ENCODE results near the gene SNAPIN. TPM values are rescaled to one million over a fixed set of nuclear protein-coding genes. Genes with fewer than 3 reads are reported as not detected.
A peak's percentile ranks its signal among the peaks of the same experiment; 100 is the strongest.

Gene SNAPIN
- total and polyA plus RNA-seq, 9 donors, result 31.6 to 70.2 (median 39.5) TPM

GRCh38 chr1:153610334-153610733 is 48.2 kb upstream of the SNAPIN start:
- WGBS, 3 donors, result 64 to 71% (median 66%) methylated on average over 4 of the region's 4 CpGs
- intact Hi-C loops (cut with DNase I), result no loop called here
- Histone ChIP-seq H3K27me3 (no peaks in the 10 kb centered on the region), H3K9me3 (no peaks in the 10 kb centered on the region), H3K27ac (peak overlapping the region; percentile 54 to 72), H3K36me3 (no peaks in the 10 kb centered on the region), H3K4me3 (no peak overlapping the region), H3K4me1 (ENCODE audit: insufficient read depth) (peaks cover 27% of the 10 kb centered on the region)
- TF ChIP-seq EP300 (IDR thresholded peaks at IDR 0.05), result no peak
- TF ChIP-seq POLR2A (IDR thresholded peaks at IDR 0.05), result no peak
- TF ChIP-seq, protein P1, sequence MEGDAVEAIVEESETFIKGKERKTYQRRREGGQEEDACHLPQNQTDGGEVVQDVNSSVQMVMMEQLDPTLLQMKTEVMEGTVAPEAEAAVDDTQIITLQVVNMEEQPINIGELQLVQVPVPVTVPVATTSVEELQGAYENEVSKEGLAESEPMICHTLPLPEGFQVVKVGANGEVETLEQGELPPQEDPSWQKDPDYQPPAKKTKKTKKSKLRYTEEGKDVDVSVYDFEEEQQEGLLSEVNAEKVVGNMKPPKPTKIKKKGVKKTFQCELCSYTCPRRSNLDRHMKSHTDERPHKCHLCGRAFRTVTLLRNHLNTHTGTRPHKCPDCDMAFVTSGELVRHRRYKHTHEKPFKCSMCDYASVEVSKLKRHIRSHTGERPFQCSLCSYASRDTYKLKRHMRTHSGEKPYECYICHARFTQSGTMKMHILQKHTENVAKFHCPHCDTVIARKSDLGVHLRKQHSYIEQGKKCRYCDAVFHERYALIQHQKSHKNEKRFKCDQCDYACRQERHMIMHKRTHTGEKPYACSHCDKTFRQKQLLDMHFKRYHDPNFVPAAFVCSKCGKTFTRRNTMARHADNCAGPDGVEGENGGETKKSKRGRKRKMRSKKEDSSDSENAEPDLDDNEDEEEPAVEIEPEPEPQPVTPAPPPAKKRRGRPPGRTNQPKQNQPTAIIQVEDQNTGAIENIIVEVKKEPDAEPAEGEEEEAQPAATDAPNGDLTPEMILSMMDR (IDR thresholded peaks at IDR 0.05), result no peak
- DNase-seq, result peak in 1 of 5 donors; percentile 24

- peak overlapping the region; percentile 54 to 72 for H3K27ac ChIP-seq
- H3K9me3 ChIP-seq, result no peaks in the 10 kb centered on the region
- 72 to 83% (median 76%) methylated on average over 7 of the region's 7 CpGs for WGBS, 3 donors
- peak in 1 of 5 donors; percentile 39 for DNase-seq
- no peak overlapping the region for H3K4me3 ChIP-seq
- no peaks in the 10 kb centered on the region for H3K27me3 ChIP-seq
- peaks cover 27% of the 10 kb centered on the region for H3K4me1 ChIP-seq (ENCODE audit: insufficient read depth)
- no peaks in the 10 kb centered on the region for H3K36me3 ChIP-seq
- TF ChIP-seq EP300 (IDR thresholded peaks at IDR 0.05), result no peak
- TF ChIP-seq, protein P1 (IDR thresholded peaks at IDR 0.05), result no peak
- no peak for TF ChIP-seq POLR2A (IDR thresholded peaks at IDR 0.05)
- intact Hi-C loops (cut with DNase I), result no loop called here
These were observed 47.6 kb upstream of the SNAPIN start for GRCh38 chr1:153610811-153611301.

DNA sequence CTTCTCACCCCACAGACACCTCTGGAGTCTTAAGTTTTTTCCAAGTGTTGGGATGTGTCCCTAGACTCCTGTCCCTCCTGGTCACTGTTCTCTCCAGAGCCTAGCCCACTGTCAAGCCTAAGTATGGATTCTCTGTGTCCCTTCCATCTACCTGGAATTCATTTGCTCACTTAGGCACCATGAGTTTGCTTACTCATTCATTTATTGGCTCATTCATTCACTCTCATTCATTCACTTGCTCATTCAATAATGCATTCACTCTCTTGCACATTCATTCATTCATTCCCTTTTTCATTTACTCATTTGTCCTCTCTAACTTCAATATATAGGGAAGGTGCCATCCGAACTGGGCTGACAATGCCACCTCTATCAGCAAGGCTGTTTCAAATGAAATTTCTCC is 47.1 kb upstream of the SNAPIN start:
- Histone ChIP-seq H3K27me3 (no peaks in the 10 kb centered on the region), H3K36me3 (no peaks in the 10 kb centered on the region), H3K27ac (peak overlapping the region in 1 of 2 donors; percentile 84), H3K9me3 (no peaks in the 10 kb centered on the region), H3K4me1 (ENCODE audit: insufficient read depth) (peaks cover 30% of the 10 kb centered on the region), H3K4me3 (peak overlapping the region; percentile 74)
- 28 to 53% (median 44%) methylated on average over 1 of the region's 1 CpG for WGBS, 3 donors
- TF ChIP-seq POLR2A (IDR thresholded peaks at IDR 0.05) (no peak), EP300 (IDR thresholded peaks at IDR 0.05) (no peak)
- TF ChIP-seq, protein P1 (IDR thresholded peaks at IDR 0.05), result no peak
- DNase-seq, result no peak
- intact Hi-C loops (cut with DNase I), result no loop called here

DNA sequence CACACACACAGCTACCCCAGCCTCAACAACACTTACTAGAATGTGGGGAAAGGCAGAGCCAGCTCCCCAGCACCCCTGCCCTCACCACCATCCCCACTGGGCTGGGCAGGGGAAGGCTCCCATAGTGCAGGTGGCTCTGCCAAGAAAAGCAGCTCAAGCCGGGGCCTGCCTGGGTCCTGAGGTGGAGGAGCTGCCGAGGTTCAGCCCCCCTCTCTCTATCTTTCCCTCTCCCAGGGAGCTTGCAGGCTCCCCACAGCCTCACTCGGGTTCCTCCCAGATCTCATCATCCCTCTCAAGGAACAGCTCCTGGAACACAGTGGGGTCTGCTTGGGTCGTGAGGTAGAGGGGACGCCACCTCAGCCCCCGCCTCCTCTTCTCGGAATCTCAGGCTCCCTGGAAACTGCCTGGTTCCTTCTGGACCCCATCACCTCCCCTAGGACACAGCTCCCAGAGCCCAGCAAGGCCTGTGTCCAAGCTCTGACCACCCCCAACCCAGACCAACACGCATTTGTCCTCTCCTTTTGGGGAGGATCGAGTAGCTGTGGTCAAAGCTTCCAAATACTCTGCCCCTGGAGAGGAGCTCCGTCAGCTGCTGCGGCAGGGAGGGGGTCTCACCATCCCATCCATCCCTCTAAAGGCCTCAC is 46.3 kb upstream of the SNAPIN start:
- Histone ChIP-seq H3K27ac (peak overlapping the region; percentile 84 to 93), H3K4me1 (ENCODE audit: insufficient read depth) (peaks cover 34% of the 10 kb centered on the region), H3K4me3 (peak overlapping the region; percentile 74), H3K9me3 (no peaks in the 10 kb centered on the region), H3K27me3 (no peaks in the 10 kb centered on the region), H3K36me3 (no peaks in the 10 kb centered on the region)
- TF ChIP-seq POLR2A (IDR thresholded peaks at IDR 0.05), result no peak
- TF ChIP-seq, protein P1 (IDR thresholded peaks at IDR 0.05), result no peak
- TF ChIP-seq EP300 (IDR thresholded peaks at IDR 0.05), result no peak
- intact Hi-C loops (cut with DNase I), result loop anchor here in 1 of 4 donors (2.0 kb wide), 1 partner anchor 61 kb away; no protein-coding TSS in a partner anchor
- WGBS, 3 donors, result 8 to 14% (median 12%) methylated on average over 11 of the region's 11 CpGs
- DNase-seq, result peak in 3 of 5 donors; percentile 60 to 66 (median 64)

All from ovary (tissue), 9 donors.